ENCODE measurements around the gene NCOA1.

Gene NCOA1

GRCh38 chr2:24806661-24807036 lies 315.6 kb downstream of the NCOA1 start:
- DNase-seq = no peak

GRCh38 chr2:24809316-24810007 lies 318.4 kb downstream of the NCOA1 start:
- no peak for DNase-seq

- DNase-seq = no peak
Measured at GRCh38 chr2:24813691-24814137, 322.7 kb downstream of the NCOA1 start.

- no peak for DNase-seq
Measured at GRCh38 chr2:24814516-24814915, 323.5 kb downstream of the NCOA1 start.

GRCh38 chr2:24815171-24815570 lies 324.1 kb downstream of the NCOA1 start:
- no peak for DNase-seq

- no peak for DNase-seq
Measured at GRCh38 chr2:24816404-24816803, 325.4 kb downstream of the NCOA1 start.

- no peak for DNase-seq
Measured at GRCh38 chr2:24816884-24817283, 325.8 kb downstream of the NCOA1 start.

GRCh38 chr2:24818721-24819167 lies 327.7 kb downstream of the NCOA1 start:
- DNase-seq = no peak

GRCh38 chr2:24819442-24820174 lies 328.6 kb downstream of the NCOA1 start:
- DNase-seq = no peak

- no peak for DNase-seq
Measured at GRCh38 chr2:24820175-24820513, 329.1 kb downstream of the NCOA1 start.
